Activated CD8-positive, alpha-beta T cell treated with anti-CD3 and anti-CD28 coated beads for 36 hours (primary cell): Measurements from ENCODE around the gene MTSS2. TPM values are rescaled to one million over a fixed set of nuclear protein-coding genes. Genes with fewer than 3 reads are reported as not detected.
A peak's percentile ranks its signal among the peaks of the same experiment; 100 is the strongest.

Source experiments
- ATAC-seq: fragments of 200-7000 bp; cut with Tn5 transposase; one replicate; pipeline ENCODE4 v1.10.0; 2021; ENCODE audit warnings: mild to moderate bottlenecking, moderate library complexity
- CTCF ChIA-PET: fragments of 350-600 bp; sonication (Branson Sonifier 250); formaldehyde crosslinking; loops from one replicate; lab custom pipeline; 2021; ENCODE audit warnings: antibody characterized with exemption; lab: Charles Lee
- POLR2A ChIA-PET: fragments of 350-600 bp; sonication (Branson Sonifier 250); formaldehyde crosslinking; loops from one replicate; lab custom pipeline; 2021; ENCODE audit warnings: antibody characterized with exemption; lab: Charles Lee
- DNase-seq: peaks from one replicate; pipeline ENCODE4 v3.0.0-alpha.2; 2020
- H3K27ac Mint-ChIP-seq: one replicate; pipeline ENCODE4 v1.8.0; 2021; ENCODE audit warnings: mild to moderate bottlenecking, mixed read lengths
- H3K27me3 Mint-ChIP-seq: one replicate; pipeline ENCODE4 v1.8.0; 2021; ENCODE audit warnings: mixed read lengths
- H3K36me3 Mint-ChIP-seq: one replicate; pipeline ENCODE4 v1.8.0; 2021; ENCODE audit warnings: low read depth, mixed read lengths
- H3K4me1 Mint-ChIP-seq: one replicate; pipeline ENCODE4 v1.8.0; 2021; ENCODE audit warnings: low read depth, mixed read lengths
- H3K4me3 Mint-ChIP-seq: one replicate; pipeline ENCODE4 v1.8.0; 2021; ENCODE audit warnings: mild to moderate bottlenecking, moderate library complexity, mixed read lengths
- H3K9me3 Mint-ChIP-seq: one replicate; pipeline ENCODE4 v1.8.0; 2021; ENCODE audit warnings: mixed read lengths
- CTCF ChIP-seq: fragments of 200-600 bp; IDR thresholded peaks from one replicate; pipeline ENCODE4 v1.8.0; 2022; ENCODE audit warnings: antibody characterized with exemption, mild to moderate bottlenecking
- intact Hi-C: fragments of 100-400 bp; cut with micrococcal nuclease; formaldehyde crosslinking; loops from one replicate; pipeline ENCODE4 v1.10.0; 2022
- total RNA-seq, 2 experiments: library from RNA; stranded (reverse); gene quantifications; one replicate each; pipeline ENCODE4 v1.2.3, GENCODE V29; 2021

MTSS2 gene
- total RNA-seq, 2 experiments from 2014 or later: 4.4 to 4.6 TPM

DNA sequence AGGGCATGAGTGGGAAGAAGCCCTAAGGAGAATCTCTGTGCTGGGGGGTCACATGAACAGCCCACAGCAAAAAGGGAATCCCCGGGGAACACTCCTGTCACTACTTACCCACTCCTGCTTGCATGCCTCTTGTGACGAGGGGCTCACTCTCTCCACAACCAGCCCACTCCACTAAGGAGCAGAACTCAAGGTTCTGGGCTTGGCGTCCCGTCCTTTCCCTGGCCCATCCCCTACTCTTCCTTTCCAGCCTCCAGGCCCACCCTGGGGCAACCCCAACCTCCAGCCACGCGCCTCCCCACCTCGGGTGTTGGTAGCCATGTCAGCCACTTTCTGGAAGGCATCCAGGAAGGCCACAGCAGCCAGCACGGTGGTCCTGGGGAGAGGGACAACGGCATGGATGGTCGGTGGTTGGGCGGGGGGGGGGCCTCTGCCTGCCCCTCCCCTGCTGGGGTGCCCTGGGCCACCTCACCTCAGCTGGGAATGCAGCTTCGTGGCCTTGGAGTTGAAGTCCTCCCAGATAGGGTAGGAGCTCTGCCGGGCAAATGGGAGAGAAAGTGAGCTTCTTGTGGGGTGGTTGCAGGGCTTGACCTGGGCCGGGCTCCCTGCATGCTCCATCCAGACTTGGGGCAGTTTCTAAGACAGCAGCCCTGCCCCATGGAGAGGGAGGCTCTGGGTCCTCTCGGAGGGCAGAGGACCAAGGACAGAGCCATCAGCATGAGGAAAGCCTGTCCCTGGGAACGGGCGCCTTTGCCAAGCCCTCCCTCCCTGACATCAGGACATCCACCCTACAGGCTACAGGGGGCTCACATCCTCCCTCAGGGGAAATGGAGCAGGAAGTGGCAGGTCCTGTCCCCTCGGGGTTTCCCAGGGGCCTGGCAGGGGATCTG is 5.1 kb downstream of the MTSS2 start:
- Mint-ChIP-seq H3K4me1 (peaks cover 9% of the 10 kb centered on the region), H3K36me3 (no peaks in the 10 kb centered on the region), H3K4me3 (no peak overlapping the region), H3K27ac (no peak overlapping the region), H3K27me3 (no peaks in the 10 kb centered on the region), H3K9me3 (no peaks in the 10 kb centered on the region)
- ATAC-seq (peak; percentile 22), DNase-seq (peak; percentile 26)
- ChIA-PET CTCF (interaction anchor here (1.5 to 14.4 kb wide), 3 partner anchors 58 to 95 kb away, joined by 4 to 94 read pairs (median 6); no protein-coding TSS in a partner anchor), POLR2A (interaction anchor here (0.6 kb wide), 1 partner anchor 662 kb away, joined by 3 read pairs; no protein-coding TSS in a partner anchor)
- no peak for TF ChIP-seq CTCF
- intact Hi-C loops: loop anchor here (5.0 kb wide), 1 partner anchor 92 kb away; no protein-coding TSS in a partner anchor

DNA sequence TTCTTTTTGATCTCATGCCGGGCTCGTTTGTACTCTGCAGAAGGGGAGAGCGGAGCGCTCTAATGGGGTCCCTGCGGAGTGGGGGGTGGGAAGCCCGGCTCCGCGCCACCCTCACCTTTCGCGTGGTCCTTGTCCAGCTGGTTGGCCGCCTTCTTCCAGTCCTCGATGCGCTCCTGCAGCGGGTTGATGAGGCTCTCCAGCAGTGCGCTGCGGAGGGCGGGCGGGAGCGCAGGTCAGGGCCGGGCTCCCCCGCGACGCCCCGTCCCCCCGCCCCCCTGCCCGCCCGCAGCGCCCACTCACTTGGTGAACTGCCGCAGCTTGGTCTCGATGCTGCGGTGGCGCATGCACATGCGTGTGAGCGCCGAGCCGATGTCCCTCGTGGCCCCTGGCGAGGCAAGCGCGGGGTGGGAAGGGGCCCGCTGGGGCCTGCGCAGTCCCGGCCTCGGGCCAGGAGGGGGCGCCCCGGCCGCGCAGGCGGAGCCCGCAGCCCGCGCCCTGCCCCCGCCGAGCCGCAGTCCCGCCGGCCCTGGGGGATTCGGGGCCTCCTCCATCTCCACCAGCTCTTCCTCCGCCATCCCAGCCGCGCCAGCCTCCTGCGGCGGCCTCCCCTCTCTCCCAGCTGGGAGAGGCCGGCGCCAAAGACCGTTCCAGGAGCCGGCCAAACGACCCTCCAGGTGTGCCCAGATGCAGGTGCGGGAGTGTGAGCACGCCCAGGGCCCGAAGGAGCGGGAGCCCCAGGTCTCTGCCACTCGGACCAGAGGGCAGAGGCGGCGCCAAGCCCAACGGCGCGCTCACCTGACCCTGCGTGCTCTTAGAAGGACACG is 6.0 kb downstream of the MTSS2 start:
- intact Hi-C loops: loop anchor here (5.0 kb wide), 1 partner anchor 92 kb away; no protein-coding TSS in a partner anchor
- Mint-ChIP-seq H3K27me3 (no peaks in the 10 kb centered on the region), H3K9me3 (no peaks in the 10 kb centered on the region), H3K4me1 (peaks cover 9% of the 10 kb centered on the region), H3K36me3 (no peaks in the 10 kb centered on the region), H3K4me3 (no peak overlapping the region), H3K27ac (no peak overlapping the region)
- ChIA-PET CTCF (interaction anchor here (1.3 to 14.4 kb wide), 5 partner anchors 9 to 96 kb away, joined by 4 to 94 read pairs (median 4); no protein-coding TSS in a partner anchor), POLR2A (interaction anchor here (0.6 kb wide), 1 partner anchor 662 kb away, joined by 3 read pairs; no protein-coding TSS in a partner anchor)
- ATAC-seq: peak; percentile 46
- peak; percentile 35 for TF ChIP-seq CTCF
- no peak for DNase-seq

DNA sequence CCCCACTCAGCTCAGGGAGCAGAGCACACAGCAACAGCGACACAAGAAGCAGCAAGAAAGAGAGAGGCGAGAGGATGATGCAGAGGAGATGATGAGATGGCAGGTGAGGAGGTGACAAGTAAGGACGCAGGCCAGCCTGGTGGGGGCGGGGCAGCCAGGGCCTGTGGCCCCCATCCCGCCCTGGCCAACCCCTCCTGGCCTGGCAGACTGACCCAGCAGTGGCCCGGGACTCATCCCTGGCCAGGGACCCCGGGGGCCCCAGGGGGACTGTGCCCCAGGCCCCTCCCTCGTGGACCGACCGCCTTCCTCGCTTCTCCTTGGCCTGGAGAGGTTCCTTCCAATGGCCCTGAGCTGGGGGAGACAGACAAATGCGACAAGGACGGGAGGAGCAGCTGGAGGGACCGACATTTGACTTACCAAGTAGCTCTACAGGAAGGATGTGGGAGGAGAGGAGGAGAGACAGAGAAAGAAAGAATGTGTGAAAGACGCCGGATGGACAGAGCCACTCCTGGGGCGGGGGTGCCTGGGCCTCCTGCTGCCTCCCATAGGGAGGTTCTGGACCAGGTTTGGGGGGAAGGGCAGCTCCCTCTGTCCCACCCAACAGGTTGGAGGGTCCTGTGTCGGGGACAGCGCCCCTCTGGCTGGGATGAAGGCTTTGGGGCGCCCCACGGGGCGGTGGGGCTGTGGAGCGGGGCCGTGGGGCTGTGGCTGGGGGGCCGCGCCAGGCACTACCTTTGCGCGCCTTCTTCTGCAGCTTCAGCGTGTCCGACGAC is 6.8 kb downstream of the MTSS2 start:
- Mint-ChIP-seq H3K9me3 (no peaks in the 10 kb centered on the region), H3K4me3 (no peak overlapping the region), H3K27me3 (no peaks in the 10 kb centered on the region), H3K27ac (no peak overlapping the region), H3K4me1 (peaks cover 9% of the 10 kb centered on the region), H3K36me3 (no peaks in the 10 kb centered on the region)
- no peak for TF ChIP-seq CTCF
- CTCF ChIA-PET: interaction anchor here (0.7 to 14.4 kb wide), 5 partner anchors 8 to 96 kb away, joined by 3 to 94 read pairs (median 4); no protein-coding TSS in a partner anchor
- DNase-seq: no peak
- ATAC-seq: no peak
- POLR2A ChIA-PET: no interaction called here
- intact Hi-C loops: no loop called here

GRCh38 chr16:70678121-70678897 is 7.5 kb downstream of the MTSS2 start:
- intact Hi-C loops: no loop called here
- ChIA-PET POLR2A (interaction anchor here (0.6 kb wide), 1 partner anchor 16 kb away, joined by 3 read pairs; no protein-coding TSS in a partner anchor), CTCF (interaction anchor here (0.7 to 14.4 kb wide), 4 partner anchors 7 to 92 kb away, joined by 3 to 94 read pairs (median 4); no protein-coding TSS in a partner anchor)
- Mint-ChIP-seq H3K4me1 (peaks cover 9% of the 10 kb centered on the region), H3K36me3 (no peaks in the 10 kb centered on the region), H3K4me3 (no peak overlapping the region), H3K27ac (no peak overlapping the region), H3K9me3 (no peaks in the 10 kb centered on the region), H3K27me3 (no peaks in the 10 kb centered on the region)
- DNase-seq: no peak
- no peak for ATAC-seq
- TF ChIP-seq CTCF: no peak
